ENCODE results near the gene IL2RA. TPM values are rescaled to one million over a fixed set of nuclear protein-coding genes. Genes with fewer than 3 reads are reported as not detected.
"Not testable (repeated sequence)": the region's sequence is repeated elsewhere in the genome, so short reads cannot be mapped to it uniquely, and the experiment has no call there.

Gene IL2RA
- polyA plus RNA-seq, 3 donors = 0.06 TPM; not detected in 2

DNA sequence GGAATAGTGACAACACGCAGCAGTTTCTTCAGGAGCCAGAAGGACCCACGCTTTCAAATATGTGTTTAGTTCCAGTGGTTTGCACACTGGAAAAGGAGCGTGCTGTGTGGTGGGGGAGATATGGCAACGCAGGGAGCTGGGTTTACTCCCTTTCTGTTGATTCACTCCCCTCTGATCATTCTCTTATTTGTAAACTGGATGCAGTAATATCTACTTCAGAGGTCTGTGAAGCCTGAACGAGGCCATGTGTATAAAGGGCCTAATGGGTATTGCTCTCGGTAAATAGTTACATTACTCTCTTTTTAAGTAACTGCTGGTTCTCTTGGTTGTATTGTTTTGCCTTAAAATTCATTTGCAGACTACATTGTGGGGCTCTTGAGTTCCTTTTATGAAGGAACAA lies 45.9 kb upstream of the IL2RA start:
- WGBS (ENCODE audit: insufficient coverage) = 83% methylated on average over 2 of the region's 6 CpGs
- peaks cover 81 to 97% of the 10 kb centered on the region in 2 donors for H3K36me3 ChIP-seq (replicated peaks in 1 of 2; ENCODE audit: control insufficient read depth in 1 of 2, insufficient read depth in 2 of 2, low read length in 2 of 2)
- intact Hi-C loops (cut with micrococcal nuclease) = loop anchor here (2.0 to 5.0 kb wide), 4 partner anchors 44 to 299 kb away; partner anchors contain the start of gene PFKFB3 (in 2 of the 2)

GRCh38 chr10:6107616-6108015 lies 45.4 kb upstream of the IL2RA start:
- H3K27ac Mint-ChIP-seq = not testable (repeated sequence)

More for the DNA sequence above, 45.9 kb upstream of the IL2RA start:
- Histone ChIP-seq H3K9ac (ENCODE audit: insufficient read depth, low read length, poor library complexity, severe bottlenecking) (no peak overlapping the region), H3K4me1 (ENCODE audit: control insufficient read depth in 1 of 2, insufficient read depth in 2 of 2, low read length in 2 of 2) (peaks cover 0 to 4% of the 10 kb centered on the region in 2 donors), H3K27ac (ENCODE audit: low read depth in 1 of 2, low read length in 2 of 2) (no peak overlapping the region), H3K4me2 (replicated peaks; ENCODE audit: extremely low read depth, low read length, poor library complexity, severe bottlenecking) (no peak overlapping the region), H3K4me3 (replicated peaks in 1 of 3; ENCODE audit: low read depth in 2 of 3, low read length in 3 of 3) (no peak overlapping the region), H3K27me3 (ENCODE audit: control insufficient read depth in 2 of 2, insufficient read depth in 2 of 2, low read length in 2 of 2) (no peaks in the 10 kb centered on the region), H3K9me3 (replicated peaks in 1 of 2; ENCODE audit: control insufficient read depth in 1 of 2, insufficient read depth in 1 of 2, low read length in 2 of 2) (no peaks in the 10 kb centered on the region), H3K79me2 (ENCODE audit: insufficient read depth, low read length) (peaks cover 11% of the 10 kb centered on the region), H2AFZ (ENCODE audit: insufficient read depth, low read depth, low read length, poor library complexity, severe bottlenecking) (no peak overlapping the region), H4K20me1 (ENCODE audit: insufficient read depth, low read length) (peaks cover 29% of the 10 kb centered on the region)
- TF ChIP-seq CTCF (IDR thresholded peaks at IDR 0.05) = no peak
- no peak for DNase-seq
- Mint-ChIP-seq H3K4me3 (no peak overlapping the region), H3K9me3 (no peaks in the 10 kb centered on the region), H3K36me3 (peaks cover 82 to 90% of the 10 kb centered on the region in 2 donors), H3K4me1 (peaks cover 5% of the 10 kb centered on the region), H3K27ac (peak overlapping the region in 1 of 7 donors; percentile 3), H3K27me3 (ENCODE audit: low read depth in 3 of 3) (no peaks in the 10 kb centered on the region)

More at GRCh38 chr10:6107616-6108015, 45.4 kb upstream of the IL2RA start:
- Histone ChIP-seq H3K79me2 (ENCODE audit: insufficient read depth, low read length) (peaks cover 11% of the 10 kb centered on the region), H3K36me3 (replicated peaks in 1 of 2; ENCODE audit: control insufficient read depth in 1 of 2, insufficient read depth in 2 of 2, low read length in 2 of 2) (peaks cover 80 to 97% of the 10 kb centered on the region in 2 donors), H4K20me1 (ENCODE audit: insufficient read depth, low read length) (peaks cover 32% of the 10 kb centered on the region)
- H3K4me1 Mint-ChIP-seq; H3K4me3 ChIP-seq (replicated peaks in 1 of 3; ENCODE audit: low read depth in 2 of 3, low read length in 3 of 3); H3K4me1 ChIP-seq (ENCODE audit: control insufficient read depth in 1 of 2, insufficient read depth in 2 of 2, low read length in 2 of 2); H3K4me3 Mint-ChIP-seq; DNase-seq; H3K4me2 ChIP-seq (replicated peaks; ENCODE audit: extremely low read depth, low read length, poor library complexity, severe bottlenecking); H3K9ac ChIP-seq (ENCODE audit: insufficient read depth, low read length, poor library complexity, severe bottlenecking); H2AFZ ChIP-seq (ENCODE audit: insufficient read depth, low read depth, low read length, poor library complexity, severe bottlenecking); H3K27ac ChIP-seq (ENCODE audit: low read depth in 1 of 2, low read length in 2 of 2); H3K9me3 Mint-ChIP-seq; H3K27me3 Mint-ChIP-seq (ENCODE audit: low read depth in 3 of 3); H3K9me3 ChIP-seq (replicated peaks in 1 of 2; ENCODE audit: control insufficient read depth in 1 of 2, insufficient read depth in 1 of 2, low read length in 2 of 2); H3K27me3 ChIP-seq (ENCODE audit: control insufficient read depth in 2 of 2, insufficient read depth in 2 of 2, low read length in 2 of 2): not testable (repeated sequence)
- peaks cover 81 to 89% of the 10 kb centered on the region in 2 donors for H3K36me3 Mint-ChIP-seq
- intact Hi-C loops (cut with micrococcal nuclease) = loop anchor here (2.0 to 5.0 kb wide), 4 partner anchors 45 to 300 kb away; partner anchors contain the start of gene PFKFB3 (in 2 of the 2)
- WGBS (ENCODE audit: insufficient coverage) = 100% methylated on average over 1 of the region's 3 CpGs
